ENCODE measurements around the gene TUNAR. TPM values are rescaled to one million over a fixed set of nuclear protein-coding genes. Genes with fewer than 3 reads are reported as not detected.

TUNAR gene
- total RNA-seq = under 1 TPM in 1 of 9 donors, not detected in 8; 0.06 TPM
- not detected for polyA plus RNA-seq
- long read RNA-seq, donor 1 = 0 reads
- long read RNA-seq, donor 2 = 0 reads
- long read RNA-seq, donor 3 = 0 reads
- long read RNA-seq, donor 4 = 0 reads
- long read RNA-seq, donor 5 = 0 reads
- long read RNA-seq, donor 6 = 0 reads
- long read RNA-seq, donor 7 = 0 reads
- long read RNA-seq, donor 8 = 0 reads
- long read RNA-seq, donor 9 = 0 reads
- long read RNA-seq, donor 10 = 0 reads

DNA sequence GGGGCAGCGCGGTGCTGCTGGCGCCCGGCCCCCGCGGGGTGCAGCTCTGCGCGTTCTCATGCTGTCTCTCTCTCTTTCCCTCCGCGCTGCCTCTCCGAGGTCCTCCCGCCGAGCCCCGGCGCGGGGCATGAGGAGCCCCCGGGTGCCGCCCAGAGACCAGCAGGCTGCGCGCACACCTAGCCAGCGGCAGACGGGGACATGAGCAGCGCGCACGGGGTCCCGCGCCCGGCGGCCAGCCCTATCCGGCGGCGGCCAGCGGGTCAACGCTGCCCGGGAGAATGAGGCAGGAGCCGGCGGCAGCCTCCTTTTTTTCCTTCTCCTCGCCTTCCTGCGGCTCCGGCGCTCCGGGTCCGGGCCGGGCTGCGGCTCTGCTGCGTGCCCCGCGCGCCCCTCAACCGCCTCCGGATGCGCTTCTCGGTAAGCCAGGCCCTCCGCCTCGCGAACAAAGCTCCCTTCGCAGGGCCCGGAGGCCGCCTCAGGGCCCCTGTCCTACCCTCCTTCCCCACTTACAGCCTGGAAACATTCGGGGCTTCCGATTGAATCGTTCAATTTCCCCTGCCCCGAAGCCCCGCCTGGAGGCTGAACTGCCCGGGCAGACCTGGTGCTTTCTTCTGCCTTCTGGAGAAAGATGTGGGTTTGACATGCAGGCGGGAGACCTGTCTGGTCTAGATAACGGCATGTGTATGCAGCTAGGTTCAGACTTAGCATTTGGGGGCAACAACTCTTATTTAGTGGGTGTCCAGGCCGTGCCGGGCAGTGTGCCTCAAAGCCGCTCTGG, at the start of gene TUNAR:
TUNAR (plus strand) TSS at position 72 of the 778 bp plus-strand sequence.
- Histone ChIP-seq H3K4me3 (no peak within 1 kb of the TSS), H3K27me3 (peaks cover 26% of the 10 kb centered on the region), H3K9me3 (replicated peaks in 1 of 3) (no peaks in the 10 kb centered on the region), H3K4me1 (replicated peaks in 1 of 2) (no peaks in the 10 kb centered on the region), H3K36me3 (replicated peaks in 1 of 2) (no peaks in the 10 kb centered on the region), H3K27ac (no peak within 1 kb of the TSS)
- WGBS, 4 donors = 7 to 10% (median 8%) methylated on average over 44 to 70 of the region's 70 CpGs
- intact Hi-C loops (cut with DNase I) = no loop called here
- DNase-seq = no peak
- no peak for TF ChIP-seq POLR2A (IDR thresholded peaks at IDR 0.05)
- TF ChIP-seq, protein P1, sequence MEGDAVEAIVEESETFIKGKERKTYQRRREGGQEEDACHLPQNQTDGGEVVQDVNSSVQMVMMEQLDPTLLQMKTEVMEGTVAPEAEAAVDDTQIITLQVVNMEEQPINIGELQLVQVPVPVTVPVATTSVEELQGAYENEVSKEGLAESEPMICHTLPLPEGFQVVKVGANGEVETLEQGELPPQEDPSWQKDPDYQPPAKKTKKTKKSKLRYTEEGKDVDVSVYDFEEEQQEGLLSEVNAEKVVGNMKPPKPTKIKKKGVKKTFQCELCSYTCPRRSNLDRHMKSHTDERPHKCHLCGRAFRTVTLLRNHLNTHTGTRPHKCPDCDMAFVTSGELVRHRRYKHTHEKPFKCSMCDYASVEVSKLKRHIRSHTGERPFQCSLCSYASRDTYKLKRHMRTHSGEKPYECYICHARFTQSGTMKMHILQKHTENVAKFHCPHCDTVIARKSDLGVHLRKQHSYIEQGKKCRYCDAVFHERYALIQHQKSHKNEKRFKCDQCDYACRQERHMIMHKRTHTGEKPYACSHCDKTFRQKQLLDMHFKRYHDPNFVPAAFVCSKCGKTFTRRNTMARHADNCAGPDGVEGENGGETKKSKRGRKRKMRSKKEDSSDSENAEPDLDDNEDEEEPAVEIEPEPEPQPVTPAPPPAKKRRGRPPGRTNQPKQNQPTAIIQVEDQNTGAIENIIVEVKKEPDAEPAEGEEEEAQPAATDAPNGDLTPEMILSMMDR (IDR thresholded peaks at IDR 0.05) = no peak

DNA sequence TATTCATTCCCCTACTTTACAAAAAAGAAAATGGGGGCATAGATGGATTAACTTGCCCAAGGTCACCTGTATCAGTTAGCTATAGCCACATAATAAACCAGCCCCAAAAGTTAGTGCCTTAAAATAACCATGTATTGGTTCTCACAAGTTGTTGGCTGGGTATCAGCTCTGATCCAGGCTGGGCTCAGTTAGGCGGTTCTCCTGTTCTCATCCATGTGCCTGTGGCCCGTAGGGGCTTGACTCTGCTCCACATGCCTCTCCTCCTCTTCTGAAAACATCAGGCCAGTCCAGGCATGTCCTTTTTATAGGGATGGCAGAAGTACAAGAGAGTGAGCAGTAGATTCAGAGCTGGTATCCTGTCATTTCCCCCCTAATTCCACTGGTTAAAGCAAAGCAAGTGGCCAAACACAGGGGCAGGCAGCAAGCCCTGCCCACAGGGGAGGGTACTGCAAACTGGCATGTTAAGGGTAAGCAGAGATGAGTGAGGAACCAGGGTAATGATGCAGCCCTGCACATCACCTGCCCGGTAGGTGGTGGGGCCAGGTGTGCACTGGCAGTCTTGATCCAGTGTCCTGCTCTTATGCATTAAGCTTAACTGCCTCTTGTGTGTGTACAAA, 47.9 kb upstream of the TUNAR start:
- no peak overlapping the region for H3K27ac ChIP-seq
- no peak for TF ChIP-seq POLR2A (IDR thresholded peaks at IDR 0.05)
- TF ChIP-seq, protein P1 (IDR thresholded peaks at IDR 0.05) = no peak
- no peak for DNase-seq
- no peaks in the 10 kb centered on the region for H3K27me3 ChIP-seq
- no peaks in the 10 kb centered on the region for H3K36me3 ChIP-seq (replicated peaks in 1 of 2)
- 76 to 96% (median 88%) methylated on average over 3 of the region's 3 CpGs for WGBS, 4 donors
- H3K9me3 ChIP-seq (replicated peaks in 1 of 3) = no peaks in the 10 kb centered on the region
- no peak overlapping the region for H3K4me3 ChIP-seq
- intact Hi-C loops (cut with DNase I) = no loop called here
- H3K4me1 ChIP-seq (replicated peaks in 1 of 2) = no peaks in the 10 kb centered on the region

GRCh38 chr14:95829321-95829720, 47.3 kb upstream of the TUNAR start:
- TF ChIP-seq, protein P1 (IDR thresholded peaks at IDR 0.05) = no peak
- TF ChIP-seq POLR2A (IDR thresholded peaks at IDR 0.05) = no peak
- no peaks in the 10 kb centered on the region for H3K9me3 ChIP-seq (replicated peaks in 1 of 3)
- H3K4me1 ChIP-seq (replicated peaks in 1 of 2) = no peaks in the 10 kb centered on the region
- no peaks in the 10 kb centered on the region for H3K36me3 ChIP-seq (replicated peaks in 1 of 2)
- no peak overlapping the region for H3K4me3 ChIP-seq
- intact Hi-C loops (cut with DNase I) = no loop called here
- H3K27me3 ChIP-seq = no peaks in the 10 kb centered on the region
- no peak overlapping the region for H3K27ac ChIP-seq
- WGBS, 4 donors = 65 to 82% (median 79%) methylated on average over 3 of the region's 3 CpGs
- no peak for DNase-seq

GRCh38 chr14:95830386-95830785, 46.2 kb upstream of the TUNAR start:
- H3K4me1 ChIP-seq (replicated peaks in 1 of 2) = no peaks in the 10 kb centered on the region
- H3K36me3 ChIP-seq (replicated peaks in 1 of 2) = no peaks in the 10 kb centered on the region
- H3K4me3 ChIP-seq = no peak overlapping the region
- WGBS, 4 donors = 19 to 48% (median 35%) methylated on average over 3 of the region's 3 CpGs
- no peak overlapping the region for H3K27ac ChIP-seq
- TF ChIP-seq POLR2A (IDR thresholded peaks at IDR 0.05) = no peak
- TF ChIP-seq, protein P1 (IDR thresholded peaks at IDR 0.05) = no peak
- no peak for DNase-seq
- intact Hi-C loops (cut with DNase I) = no loop called here
- no peaks in the 10 kb centered on the region for H3K9me3 ChIP-seq (replicated peaks in 1 of 3)
- no peaks in the 10 kb centered on the region for H3K27me3 ChIP-seq

Measured in adrenal gland (tissue), 19 donors.